CD14-positive monocyte (primary cell): ENCODE measurements around the gene GPX3. TPM values are rescaled to one million over a fixed set of nuclear protein-coding genes. Genes with fewer than 3 reads are reported as not detected.

ENCODE experiments used
- DNase-seq, 3 donors: peaks; one replicate each; pipeline ENCODE4 v3.0.0-alpha.2; 2011 to 2022
- H2AFZ ChIP-seq: 2 replicates; pipeline ENCODE4 v1.6.0; 2012; ENCODE audit warnings: mild to moderate bottlenecking, low read depth, low read length, inconsistent platforms; ENCODE audit not compliant: insufficient read depth, poor library complexity, severe bottlenecking
- H3K27ac ChIP-seq, 2 donors: 1 replicate in 1 of 2; 2 replicates in 1 of 2; pipeline ENCODE4 v1.5.1; 2012 to 2013; ENCODE audit warnings: low read length in 2 of 2, control low read depth in 1 of 2, inconsistent platforms in 1 of 2, low read depth in 1 of 2, mild to moderate bottlenecking in 1 of 2
- H3K27me3 ChIP-seq, 2 donors: one replicate each; pipeline versions ENCODE4 v1.6.0 to v1.6.1; 2011 to 2013; ENCODE audit warnings: low read length in 2 of 2; ENCODE audit not compliant: control insufficient read depth in 2 of 2, insufficient read depth in 2 of 2
- H3K36me3 ChIP-seq, 2 donors: replicated peaks in 1 of 2; 1 replicate in 1 of 2; 2 replicates in 1 of 2; pipeline versions ENCODE4 v1.5.1 to v1.6.1; 2012 to 2013; ENCODE audit warnings: low read length in 2 of 2, control low read depth in 1 of 2, inconsistent platforms in 1 of 2, mild to moderate bottlenecking in 1 of 2; ENCODE audit not compliant: insufficient read depth in 2 of 2, control insufficient read depth in 1 of 2
- H3K4me1 ChIP-seq, 2 donors: 1 replicate in 1 of 2; 2 replicates in 1 of 2; pipeline versions ENCODE4 v1.5.1 to v1.6.1; 2012 to 2013; ENCODE audit warnings: low read length in 2 of 2, control low read depth in 1 of 2, inconsistent platforms in 1 of 2, mild to moderate bottlenecking in 1 of 2, moderate library complexity in 1 of 2; ENCODE audit not compliant: insufficient read depth in 2 of 2, control insufficient read depth in 1 of 2
- H3K4me2 ChIP-seq: replicated peaks from 2 replicates; pipeline ENCODE3; 2012; ENCODE audit warnings: low read length, moderate library complexity, mild to moderate bottlenecking; ENCODE audit not compliant: poor library complexity, severe bottlenecking; ENCODE audit errors: extremely low read depth
- H3K4me3 ChIP-seq, 3 experiments: fragments of 200-600 bp in 1 of 3; sonication (generic) in 1 of 3; replicated peaks in 1 of 3; 1 replicate in 2 of 3; 2 replicates in 1 of 3; pipeline ENCODE4 v1.5.1; 2011 to 2013; ENCODE audit warnings: low read length in 3 of 3, mild to moderate bottlenecking in 3 of 3, control low read depth in 2 of 3, low read depth in 2 of 3, inconsistent platforms in 1 of 3, moderate library complexity in 1 of 3
- H3K79me2 ChIP-seq: 2 replicates; pipeline ENCODE4 v1.6.0; 2012; ENCODE audit warnings: mild to moderate bottlenecking, control low read depth, inconsistent platforms, low read length, moderate library complexity; ENCODE audit not compliant: insufficient read depth
- H3K9ac ChIP-seq: 2 replicates; pipeline ENCODE4 v1.6.0; 2017; ENCODE audit warnings: low read length, mild to moderate bottlenecking; ENCODE audit not compliant: insufficient read depth, poor library complexity, severe bottlenecking
- H3K9me3 ChIP-seq, 2 donors: replicated peaks in 1 of 2; 1 replicate in 1 of 2; 2 replicates in 1 of 2; pipeline versions ENCODE4 v1.5.1 to v1.6.1; 2012 to 2013; ENCODE audit warnings: low read length in 2 of 2, control low read depth in 1 of 2; ENCODE audit not compliant: control insufficient read depth in 1 of 2, insufficient read depth in 1 of 2
- H4K20me1 ChIP-seq: 2 replicates; pipeline ENCODE4 v1.6.0; 2012; ENCODE audit warnings: mild to moderate bottlenecking, low read length, control low read depth, moderate library complexity; ENCODE audit not compliant: insufficient read depth
- H3K27ac Mint-ChIP-seq, 7 donors: one replicate each; pipeline ENCODE4 v1.8.0; 2020; ENCODE audit warnings: mild to moderate bottlenecking in 7 of 7, mixed read lengths in 7 of 7, moderate library complexity in 6 of 7, inconsistent platforms in 2 of 7
- H3K27me3 Mint-ChIP-seq, 3 donors: one replicate each; pipeline ENCODE4 v1.8.0; 2021 to 2022; ENCODE audit warnings: low read depth in 3 of 3, mild to moderate bottlenecking in 3 of 3, mixed read lengths in 3 of 3, moderate library complexity in 3 of 3, inconsistent platforms in 1 of 3
- H3K36me3 Mint-ChIP-seq, 2 donors: one replicate each; pipeline ENCODE4 v1.8.0; 2020; ENCODE audit warnings: mixed read lengths in 2 of 2, inconsistent platforms in 1 of 2, mild to moderate bottlenecking in 1 of 2
- H3K4me1 Mint-ChIP-seq: one replicate; pipeline ENCODE4 v1.8.0; 2020; ENCODE audit warnings: mild to moderate bottlenecking, mixed read lengths
- H3K4me3 Mint-ChIP-seq, 2 donors: one replicate each; pipeline ENCODE4 v1.8.0; 2020; ENCODE audit warnings: mild to moderate bottlenecking in 2 of 2, mixed read lengths in 2 of 2, moderate library complexity in 1 of 2
- H3K9me3 Mint-ChIP-seq, 7 donors: one replicate each; pipeline ENCODE4 v1.8.0; 2020 to 2022; ENCODE audit warnings: mixed read lengths in 7 of 7, mild to moderate bottlenecking in 6 of 7, moderate library complexity in 6 of 7, inconsistent platforms in 2 of 7
- WGBS: methylation state at CpG from one replicate; pipeline ENCODE4 v1.1.5; 2013; ENCODE audit warnings: missing lambda C conversion rate; ENCODE audit not compliant: insufficient coverage; 5-methylcytosine and 5-hydroxymethylcytosine counted together
- intact Hi-C, 2 donors: fragments of 100-400 bp; cut with micrococcal nuclease; formaldehyde crosslinking; loops; one replicate each; pipeline versions ENCODE4 v1.15.0 to v1.15.1; 2023
- polyA plus RNA-seq, 3 donors: library from polyadenylated mRNA; depleted of rRNA in 1 of 3; unstranded in 2 of 3; stranded (reverse) in 1 of 3; fragments of 300-500 nt in 2 of 3; fragments of >200 nt in 1 of 3; fragmentation: Illumina TruSeq in 2 of 3; gene quantifications; 1 replicate in 2 of 3; 2 replicates in 1 of 3; pipeline ENCODE4 v1.2.3, GENCODE V29; 2012 to 2021
- TF ChIP-seq, protein P1 (sequence below): fragments of 200-600 bp; IDR thresholded peaks from one replicate; pipeline ENCODE4 v1.8.0; 2022; ENCODE audit warnings: antibody characterized with exemption, mild to moderate bottlenecking

The GPX3 gene
- polyA plus RNA-seq, 3 donors: 3.5 to 12.7 (median 3.8) TPM

- H3K36me3 Mint-ChIP-seq: no peaks in the 10 kb centered on the region
- H3K4me1 ChIP-seq: peaks cover 13 to 15% of the 10 kb centered on the region in 2 donors
- H3K27me3 Mint-ChIP-seq: peaks cover 0 to 2% (median 2%) of the 10 kb centered on the region in 3 donors
- no peak overlapping the region for H3K4me3 Mint-ChIP-seq
- H3K27me3 ChIP-seq: no peaks in the 10 kb centered on the region
- no peak overlapping the region for H3K27ac Mint-ChIP-seq
- H3K9ac ChIP-seq: no peak overlapping the region
- H3K4me3 ChIP-seq: no peak overlapping the region
- H3K4me2 ChIP-seq: no peak overlapping the region
- no peaks in the 10 kb centered on the region for H3K36me3 ChIP-seq
- no peaks in the 10 kb centered on the region for H3K79me2 ChIP-seq
- TF ChIP-seq, protein P1, sequence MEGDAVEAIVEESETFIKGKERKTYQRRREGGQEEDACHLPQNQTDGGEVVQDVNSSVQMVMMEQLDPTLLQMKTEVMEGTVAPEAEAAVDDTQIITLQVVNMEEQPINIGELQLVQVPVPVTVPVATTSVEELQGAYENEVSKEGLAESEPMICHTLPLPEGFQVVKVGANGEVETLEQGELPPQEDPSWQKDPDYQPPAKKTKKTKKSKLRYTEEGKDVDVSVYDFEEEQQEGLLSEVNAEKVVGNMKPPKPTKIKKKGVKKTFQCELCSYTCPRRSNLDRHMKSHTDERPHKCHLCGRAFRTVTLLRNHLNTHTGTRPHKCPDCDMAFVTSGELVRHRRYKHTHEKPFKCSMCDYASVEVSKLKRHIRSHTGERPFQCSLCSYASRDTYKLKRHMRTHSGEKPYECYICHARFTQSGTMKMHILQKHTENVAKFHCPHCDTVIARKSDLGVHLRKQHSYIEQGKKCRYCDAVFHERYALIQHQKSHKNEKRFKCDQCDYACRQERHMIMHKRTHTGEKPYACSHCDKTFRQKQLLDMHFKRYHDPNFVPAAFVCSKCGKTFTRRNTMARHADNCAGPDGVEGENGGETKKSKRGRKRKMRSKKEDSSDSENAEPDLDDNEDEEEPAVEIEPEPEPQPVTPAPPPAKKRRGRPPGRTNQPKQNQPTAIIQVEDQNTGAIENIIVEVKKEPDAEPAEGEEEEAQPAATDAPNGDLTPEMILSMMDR: no peak
- no peaks in the 10 kb centered on the region for H3K9me3 ChIP-seq
- H2AFZ ChIP-seq: no peak overlapping the region
- H3K9me3 Mint-ChIP-seq: no peaks in the 10 kb centered on the region
- no peaks in the 10 kb centered on the region for H4K20me1 ChIP-seq
- DNase-seq: no peak
- no CpG with 5 or more reads among the region's 2 CpGs for WGBS
- no peak overlapping the region for H3K27ac ChIP-seq
- H3K4me1 Mint-ChIP-seq: peaks cover 14% of the 10 kb centered on the region
- intact Hi-C loops: no loop called here
Observed at GRCh38 chr5:151004499-151004898, 15.9 kb upstream of the GPX3 start.

DNA sequence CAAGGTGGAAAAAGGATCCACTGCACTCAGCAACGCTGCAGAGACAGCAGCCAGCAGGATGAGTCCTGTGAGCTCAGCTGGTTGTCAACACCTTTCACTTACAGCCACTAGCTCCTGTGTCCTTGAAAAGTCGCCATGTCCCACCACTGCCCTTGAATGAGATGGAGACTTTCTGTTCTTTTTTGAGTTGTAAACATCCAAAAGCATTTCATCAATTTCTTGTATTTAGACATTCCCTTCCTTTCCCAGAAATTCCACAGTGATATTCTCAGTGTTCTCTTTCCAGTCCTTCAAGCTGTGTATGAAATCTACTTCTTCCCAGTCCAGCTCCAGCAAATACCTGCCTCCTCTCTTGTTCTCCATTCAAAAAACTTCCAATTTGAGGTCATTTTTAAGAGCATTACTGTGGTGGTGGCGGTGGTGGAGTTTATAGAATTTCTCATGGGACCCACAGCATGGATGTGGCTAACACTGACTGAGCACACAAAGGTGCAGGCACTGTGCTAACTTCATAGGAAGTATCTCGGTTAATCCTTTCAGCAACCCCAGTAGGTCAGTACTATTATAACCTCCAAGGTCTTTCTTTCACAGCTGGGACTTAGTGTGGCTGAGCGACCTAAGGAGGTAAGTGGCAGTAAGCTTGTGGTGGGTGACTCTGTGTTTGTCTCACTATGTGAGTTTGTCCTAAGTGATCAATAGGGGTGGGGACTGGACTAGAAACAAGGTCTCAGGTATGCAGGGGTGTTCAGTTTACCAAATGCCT, 15.0 kb upstream of the GPX3 start:
- Histone ChIP-seq H3K9ac (no peak overlapping the region), H3K79me2 (no peaks in the 10 kb centered on the region), H2AFZ (no peak overlapping the region), H3K4me2 (no peak overlapping the region), H3K36me3 (no peaks in the 10 kb centered on the region), H3K27me3 (no peaks in the 10 kb centered on the region), H3K27ac (no peak overlapping the region), H3K4me3 (no peak overlapping the region), H4K20me1 (no peaks in the 10 kb centered on the region), H3K4me1 (peaks cover 13 to 15% of the 10 kb centered on the region in 2 donors), H3K9me3 (no peaks in the 10 kb centered on the region)
- intact Hi-C loops: no loop called here
- no peak overlapping the region for H3K4me3 Mint-ChIP-seq
- DNase-seq: no peak
- no peaks in the 10 kb centered on the region for H3K36me3 Mint-ChIP-seq
- peaks cover 0 to 3% (median 2%) of the 10 kb centered on the region in 3 donors for H3K27me3 Mint-ChIP-seq
- no peaks in the 10 kb centered on the region for H3K9me3 Mint-ChIP-seq
- TF ChIP-seq, protein P1: no peak
- peak overlapping the region in 1 of 7 donors; percentile 23 for H3K27ac Mint-ChIP-seq
- peaks cover 14% of the 10 kb centered on the region for H3K4me1 Mint-ChIP-seq
- WGBS: no CpG with 5 or more reads among the region's 5 CpGs
